Measurements from ENCODE around the gene MYO1H. TPM values are rescaled to one million over a fixed set of nuclear protein-coding genes. Genes with fewer than 3 reads are reported as not detected.

MYO1H gene
- total and polyA plus RNA-seq, 2 of the 13 experiments (the other 11 are each of a cell fraction or from before 2014, with no cell fraction given), result not detected

- in situ Hi-C loops (cut with HindIII; ENCODE audit: extremely low pct_ligation_motif_present, low pct_unique_long_range_greater_than_20kb) (no loop called here), intact Hi-C loops (cut with micrococcal nuclease; ENCODE audit: unreplicated experiment) (no loop called here)
- TF ChIP-seq GATAD2A (CRISPR knock-in tag; IDR thresholded peaks at IDR 0.05), result no peak
- TF ChIP-seq, protein P1, sequence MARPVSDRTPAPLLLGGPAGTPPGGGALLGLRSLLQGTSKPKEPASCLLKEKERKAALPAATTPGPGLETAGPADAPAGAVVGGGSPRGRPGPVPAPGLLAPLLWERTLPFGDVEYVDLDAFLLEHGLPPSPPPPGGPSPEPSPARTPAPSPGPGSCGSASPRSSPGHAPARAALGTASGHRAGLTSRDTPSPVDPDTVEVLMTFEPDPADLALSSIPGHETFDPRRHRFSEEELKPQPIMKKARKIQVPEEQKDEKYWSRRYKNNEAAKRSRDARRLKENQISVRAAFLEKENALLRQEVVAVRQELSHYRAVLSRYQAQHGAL (CRISPR knock-in tag; IDR thresholded peaks at IDR 0.05; ENCODE audit: not compliant biosample characterization), result no peak
- TF ChIP-seq, protein P2, sequence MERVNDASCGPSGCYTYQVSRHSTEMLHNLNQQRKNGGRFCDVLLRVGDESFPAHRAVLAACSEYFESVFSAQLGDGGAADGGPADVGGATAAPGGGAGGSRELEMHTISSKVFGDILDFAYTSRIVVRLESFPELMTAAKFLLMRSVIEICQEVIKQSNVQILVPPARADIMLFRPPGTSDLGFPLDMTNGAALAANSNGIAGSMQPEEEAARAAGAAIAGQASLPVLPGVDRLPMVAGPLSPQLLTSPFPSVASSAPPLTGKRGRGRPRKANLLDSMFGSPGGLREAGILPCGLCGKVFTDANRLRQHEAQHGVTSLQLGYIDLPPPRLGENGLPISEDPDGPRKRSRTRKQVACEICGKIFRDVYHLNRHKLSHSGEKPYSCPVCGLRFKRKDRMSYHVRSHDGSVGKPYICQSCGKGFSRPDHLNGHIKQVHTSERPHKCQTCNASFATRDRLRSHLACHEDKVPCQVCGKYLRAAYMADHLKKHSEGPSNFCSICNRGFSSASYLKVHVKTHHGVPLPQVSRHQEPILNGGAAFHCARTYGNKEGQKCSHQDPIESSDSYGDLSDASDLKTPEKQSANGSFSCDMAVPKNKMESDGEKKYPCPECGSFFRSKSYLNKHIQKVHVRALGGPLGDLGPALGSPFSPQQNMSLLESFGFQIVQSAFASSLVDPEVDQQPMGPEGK (CRISPR knock-in tag; IDR thresholded peaks at IDR 0.05), result no peak
- no peak for TF ChIP-seq SYNCRIP (IDR thresholded peaks at IDR 0.05; ENCODE audit: insufficient read depth, low read depth, low read length)
- no peak for TF ChIP-seq ZNF430 (CRISPR knock-in tag; IDR thresholded peaks at IDR 0.05)
- TF ChIP-seq ZNF878 (CRISPR knock-in tag; IDR thresholded peaks at IDR 0.05), result no peak
- no peak for TF ChIP-seq ZBTB34 (CRISPR knock-in tag; IDR thresholded peaks at IDR 0.05)
- TF ChIP-seq ZNF709 (CRISPR knock-in tag; IDR thresholded peaks at IDR 0.05), result no peak
- no peak for TF ChIP-seq ZNF839 (CRISPR knock-in tag; IDR thresholded peaks at IDR 0.05; ENCODE audit: borderline replicate concordance)
- no peak for TF ChIP-seq ZNF207 (IDR thresholded peaks at IDR 0.05; ENCODE audit: borderline replicate concordance)
- H3K9ac ChIP-seq (ENCODE audit: insufficient read depth, low read depth, low read length), result no peak overlapping the region
- WGBS (ENCODE audit: low lambda C conversion rate), result 94% methylated on average over 2 of the region's 2 CpGs
- no peak overlapping the region for H2AFZ ChIP-seq (ENCODE audit: low read length)
- no peak for ATAC-seq
- no peak overlapping the region for H3K4me2 ChIP-seq (ENCODE audit: low read depth, low read length)
- no peak overlapping the region for H3K4me3 ChIP-seq (replicated peaks in 1 of 3; ENCODE audit: insufficient read depth in 1 of 3, low read depth in 2 of 3, low read length in 3 of 3)
- CTCF ChIA-PET (ENCODE audit: low intra/inter-chr PET ratio, low total read pairs), result no interaction called here
- H3K27me3 ChIP-seq (ENCODE audit: control insufficient read depth in 1 of 2, insufficient read depth in 2 of 2, low read length in 2 of 2), result no peaks in the 10 kb centered on the region
- H3K36me3 ChIP-seq (replicated peaks in 1 of 2; ENCODE audit: control insufficient read depth in 1 of 2, insufficient read depth in 2 of 2, low read length in 2 of 2), result peaks cover 29 to 74% of the 10 kb centered on the region in 2 experiments
- no peak overlapping the region for H3K27ac ChIP-seq (ENCODE audit: extremely low read length, insufficient read depth, low read length)
- no peaks in the 10 kb centered on the region for H3K79me2 ChIP-seq (ENCODE audit: insufficient read depth, low read length)
- no peak for DNase-seq (ENCODE audit: low spot score)
- no peaks in the 10 kb centered on the region for H3K9me3 ChIP-seq (ENCODE audit: low read length)
- no TSS peak for BruUV-seq (replicated peaks)
- H4K20me1 ChIP-seq (ENCODE audit: insufficient read depth, low read length), result no peaks in the 10 kb centered on the region
- peaks cover 32% of the 10 kb centered on the region for H3K4me1 ChIP-seq (ENCODE audit: insufficient read depth, low read length)
- POLR2A ChIA-PET, result no interaction called here
- no peak for FAIRE-seq
These were observed 104.8 kb downstream of the MYO1H start for GRCh38 chr12:109452489-109452888.

Data from HepG2 (cell line).